ENCODE measurements around the gene PIEZO2. TPM values are rescaled to one million over a fixed set of nuclear protein-coding genes. Genes with fewer than 3 reads are reported as not detected.

PIEZO2 gene
- total RNA-seq, 3 donors from 2014 or later (not counting 1 experiment from before 2014, with no cell fraction given) = not detected

DNA sequence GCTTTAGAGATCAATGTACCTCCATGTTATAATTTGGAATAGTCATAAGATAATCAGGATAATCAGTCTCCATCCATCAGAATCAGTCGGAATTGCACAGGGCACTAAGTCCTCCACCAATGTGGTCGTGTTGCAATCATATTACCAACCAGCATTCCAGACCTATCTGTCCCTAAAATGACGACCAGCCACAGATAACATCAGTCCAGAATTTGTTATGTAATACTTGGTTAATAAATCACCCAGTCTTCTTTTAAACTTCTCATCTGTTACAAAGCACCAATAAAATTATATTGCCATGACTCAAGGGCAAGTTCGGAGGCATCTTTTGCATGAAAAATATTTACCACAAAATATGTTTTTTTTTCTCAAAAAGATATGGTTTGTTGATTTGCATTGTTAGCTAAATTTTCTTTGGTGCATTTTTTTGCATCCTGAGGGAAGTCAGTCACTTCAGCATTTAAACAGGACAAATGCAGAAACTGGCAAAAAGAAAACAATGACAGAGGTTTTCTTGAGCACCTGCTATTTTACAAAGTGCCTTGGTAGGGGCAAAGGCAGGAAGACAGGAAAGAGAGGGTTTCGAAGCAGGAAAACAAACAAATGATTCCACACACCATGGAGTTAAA, 29.3 kb downstream of the PIEZO2 start:
- no peaks in the 10 kb centered on the region for H3K36me3 ChIP-seq (ENCODE audit: control insufficient read depth, insufficient read depth, low read length)
- no peak for TF ChIP-seq CTCF (IDR thresholded peaks at IDR 0.05)
- H3K4me1 ChIP-seq (ENCODE audit: control insufficient read depth, insufficient read depth, low read length) = no peaks in the 10 kb centered on the region
- no peak overlapping the region for H3K27ac Mint-ChIP-seq
- intact Hi-C loops (cut with micrococcal nuclease) = no loop called here
- no peaks in the 10 kb centered on the region for H3K27me3 Mint-ChIP-seq (ENCODE audit: low read depth in 2 of 2)
- no peaks in the 10 kb centered on the region for H3K9me3 ChIP-seq (ENCODE audit: control insufficient read depth, insufficient read depth, low read length)
- H3K36me3 Mint-ChIP-seq = no peaks in the 10 kb centered on the region
- ATAC-seq (no peak), DNase-seq (no peak)
- H3K4me3 ChIP-seq (ENCODE audit: low read length) = no peak overlapping the region
- 43% methylated on average over 3 of the region's 5 CpGs for WGBS (ENCODE audit: insufficient coverage)
- no peaks in the 10 kb centered on the region for H3K27me3 ChIP-seq (ENCODE audit: control insufficient read depth, insufficient read depth, low read length)
- no peak overlapping the region for H3K27ac ChIP-seq (ENCODE audit: low read length)
- H3K9me3 Mint-ChIP-seq = peaks cover 0 to 3% of the 10 kb centered on the region in 2 donors
- no peaks in the 10 kb centered on the region for H3K4me1 Mint-ChIP-seq
- no peak overlapping the region for H3K4me3 Mint-ChIP-seq

DNA sequence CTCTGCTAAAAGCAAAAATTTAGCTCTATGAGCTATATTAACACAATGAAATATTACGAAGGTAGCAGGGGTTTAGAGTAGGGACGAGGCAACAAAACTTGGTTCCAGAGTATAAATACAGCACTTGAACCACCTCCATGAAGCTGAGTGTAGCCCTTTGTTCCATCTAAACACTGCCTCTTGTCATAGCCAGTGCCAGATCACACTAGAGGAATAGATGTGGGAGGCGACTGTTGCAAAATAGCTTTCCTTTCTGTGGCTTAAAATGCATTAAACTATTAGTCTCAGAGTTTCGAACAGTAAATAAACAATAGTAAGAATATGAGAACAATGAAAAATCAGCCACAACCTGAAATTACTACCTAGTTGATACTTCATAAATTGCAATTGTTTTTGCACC, 29.8 kb downstream of the PIEZO2 start:
- no peak for TF ChIP-seq CTCF (IDR thresholded peaks at IDR 0.05)
- no peak for DNase-seq
- WGBS (ENCODE audit: insufficient coverage) = 94% methylated on average over 3 of the region's 4 CpGs

DNA sequence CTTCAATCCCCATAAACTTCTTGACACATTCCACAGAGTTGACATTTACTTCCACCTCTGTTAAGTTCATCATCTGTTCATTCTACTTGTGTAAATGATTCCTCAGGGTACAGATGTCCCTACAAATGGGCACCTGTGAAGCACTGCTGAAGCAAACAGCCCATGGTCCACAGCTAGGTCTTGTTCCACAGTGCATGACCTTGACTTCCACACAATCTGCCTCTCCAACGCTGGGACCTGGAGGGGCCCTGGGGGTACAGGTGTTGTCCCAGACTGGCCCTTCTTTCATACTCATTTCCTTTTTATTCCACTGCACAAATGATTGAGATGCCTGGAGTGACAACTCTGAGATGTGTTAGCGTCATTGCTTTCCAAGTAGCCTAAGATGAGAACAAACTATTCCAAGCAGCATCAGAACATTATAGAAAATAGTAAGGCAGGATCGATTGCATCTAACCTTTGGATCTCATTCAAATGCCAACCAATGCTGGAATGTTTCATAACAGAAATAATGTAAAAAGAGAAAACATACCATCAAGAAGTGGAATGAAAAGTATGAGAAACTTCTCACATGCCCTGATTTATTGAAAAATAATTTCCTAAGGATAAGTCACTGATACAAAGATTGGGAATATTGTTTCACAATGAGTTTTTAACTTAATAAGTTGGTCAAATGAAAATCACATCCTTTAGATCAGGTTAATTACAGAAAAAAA, 31.2 kb downstream of the PIEZO2 start:
- no peaks in the 10 kb centered on the region for H3K4me1 ChIP-seq (ENCODE audit: control insufficient read depth, insufficient read depth, low read length)
- H3K27me3 ChIP-seq (ENCODE audit: control insufficient read depth, insufficient read depth, low read length) = no peaks in the 10 kb centered on the region
- no peaks in the 10 kb centered on the region for H3K36me3 Mint-ChIP-seq
- no peak overlapping the region for H3K4me3 ChIP-seq (ENCODE audit: low read length)
- no peaks in the 10 kb centered on the region for H3K4me1 Mint-ChIP-seq
- no peak for DNase-seq
- H3K9me3 ChIP-seq (ENCODE audit: control insufficient read depth, insufficient read depth, low read length) = no peaks in the 10 kb centered on the region
- H3K27ac ChIP-seq (ENCODE audit: low read length) = no peak overlapping the region
- 72% methylated on average over 1 of the region's 3 CpGs for WGBS (ENCODE audit: insufficient coverage)
- TF ChIP-seq CTCF (IDR thresholded peaks at IDR 0.05) = no peak
- no peak for ATAC-seq
- H3K9me3 Mint-ChIP-seq = peaks cover 0 to 3% of the 10 kb centered on the region in 2 donors
- no peak overlapping the region for H3K4me3 Mint-ChIP-seq
- no peaks in the 10 kb centered on the region for H3K27me3 Mint-ChIP-seq (ENCODE audit: low read depth in 2 of 2)
- intact Hi-C loops (cut with micrococcal nuclease) = no loop called here
- no peak overlapping the region for H3K27ac Mint-ChIP-seq
- no peaks in the 10 kb centered on the region for H3K36me3 ChIP-seq (ENCODE audit: control insufficient read depth, insufficient read depth, low read length)

More for the DNA sequence above, 29.8 kb downstream of the PIEZO2 start:
- no peaks in the 10 kb centered on the region for H3K27me3 ChIP-seq (ENCODE audit: control insufficient read depth, insufficient read depth, low read length)
- ATAC-seq = no peak
- no peaks in the 10 kb centered on the region for H3K27me3 Mint-ChIP-seq (ENCODE audit: low read depth in 2 of 2)
- H3K36me3 ChIP-seq (ENCODE audit: control insufficient read depth, insufficient read depth, low read length) = no peaks in the 10 kb centered on the region
- no peak overlapping the region for H3K4me3 Mint-ChIP-seq
- H3K36me3 Mint-ChIP-seq = no peaks in the 10 kb centered on the region
- peaks cover 0 to 3% of the 10 kb centered on the region in 2 donors for H3K9me3 Mint-ChIP-seq
- H3K27ac Mint-ChIP-seq = no peak overlapping the region
- no peak overlapping the region for H3K4me3 ChIP-seq (ENCODE audit: low read length)
- no peaks in the 10 kb centered on the region for H3K9me3 ChIP-seq (ENCODE audit: control insufficient read depth, insufficient read depth, low read length)
- no peaks in the 10 kb centered on the region for H3K4me1 Mint-ChIP-seq
- H3K4me1 ChIP-seq (ENCODE audit: control insufficient read depth, insufficient read depth, low read length) = no peaks in the 10 kb centered on the region
- intact Hi-C loops (cut with micrococcal nuclease) = no loop called here
- H3K27ac ChIP-seq (ENCODE audit: low read length) = no peak overlapping the region
